GM21529 (cell line): ENCODE measurements around the gene IFIT1B.
"Not testable (repeated sequence)": the region's sequence is repeated elsewhere in the genome, so short reads cannot be mapped to it uniquely, and the experiment has no call there.

Source experiments
- ATAC-seq: cut with Tn5 transposase; IDR thresholded peaks from one replicate; pipeline ENCODE4 v1.9.1; 2021; ENCODE audit not compliant: unreplicated experiment

IFIT1B gene

GRCh38 chr10:89411135-89411534 is 33.3 kb downstream of the IFIT1B start:
- not testable (repeated sequence) for ATAC-seq

DNA sequence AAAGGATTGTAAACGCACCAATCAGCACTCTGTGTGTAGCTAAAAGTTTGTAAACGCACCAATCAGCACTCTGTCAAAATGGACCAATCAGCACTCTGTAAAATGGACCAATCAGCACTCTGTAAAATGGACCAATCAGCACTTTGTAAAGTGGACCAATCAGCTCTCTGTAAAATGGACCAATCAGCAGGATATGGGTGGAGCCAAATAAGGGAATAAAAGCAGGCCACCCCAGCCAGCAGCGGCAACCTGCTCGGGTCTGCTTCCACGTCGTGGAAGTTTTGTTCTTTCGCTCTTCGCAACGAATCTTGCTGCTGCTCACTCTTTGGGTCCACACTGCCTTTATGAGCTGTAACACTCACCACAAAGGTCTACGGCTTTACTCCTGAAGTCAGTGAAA is 34.4 kb downstream of the IFIT1B start:
- not testable (repeated sequence) for ATAC-seq

GRCh38 chr10:89413398-89413912 is 35.6 kb downstream of the IFIT1B start:
- no peak for ATAC-seq

GRCh38 chr10:89414146-89414878 is 36.5 kb downstream of the IFIT1B start, which contains the start of gene IFIT5:
TSS of gene IFIT5 (plus strand) at chr10:89414568. CDS start at chr10:89414799, 231 bp downstream.
- ATAC-seq = peak; percentile 77

- peak; percentile 43 for ATAC-seq
Observed at GRCh38 chr10:89414879-89415821, 37.3 kb downstream of the IFIT1B start.

DNA sequence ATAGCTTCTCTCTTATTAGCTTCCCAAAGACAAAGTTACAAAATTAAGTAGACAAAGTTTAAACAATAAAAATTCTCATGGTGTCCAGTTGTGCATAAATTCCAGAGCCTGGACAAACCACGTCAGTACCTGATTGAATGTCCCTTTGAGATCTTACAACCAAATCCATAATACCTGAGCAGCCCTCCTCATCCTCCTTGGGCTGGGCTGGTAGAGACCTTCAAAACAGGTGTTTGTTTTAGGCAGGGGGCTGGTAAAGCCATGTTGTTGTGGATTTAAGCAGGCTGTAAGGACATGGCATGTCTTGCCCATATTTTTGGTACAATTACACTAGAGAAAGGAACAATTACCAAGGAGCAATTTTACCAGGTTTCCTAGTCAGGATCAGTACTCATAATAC is 38.6 kb downstream of the IFIT1B start:
- no peak for ATAC-seq

DNA sequence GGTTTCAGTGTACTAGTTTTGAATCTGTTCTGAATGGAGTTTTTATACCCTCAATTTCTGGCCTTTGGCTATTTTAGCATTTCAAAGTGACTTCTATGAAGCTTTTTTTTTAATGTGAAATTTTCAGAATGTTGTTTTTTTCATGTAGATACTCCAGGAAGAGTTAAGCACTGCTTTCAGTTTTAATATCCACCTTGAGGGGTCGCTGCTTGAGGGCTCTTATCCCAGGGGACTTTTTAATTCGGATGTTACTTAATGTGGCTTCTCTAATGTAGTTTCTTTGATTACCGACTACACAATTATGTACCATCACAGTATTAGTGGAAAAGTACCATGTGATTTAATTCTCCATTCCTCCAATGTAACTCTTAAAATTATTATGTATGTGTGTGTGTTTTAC is 41.7 kb downstream of the IFIT1B start:
- ATAC-seq = no peak

DNA sequence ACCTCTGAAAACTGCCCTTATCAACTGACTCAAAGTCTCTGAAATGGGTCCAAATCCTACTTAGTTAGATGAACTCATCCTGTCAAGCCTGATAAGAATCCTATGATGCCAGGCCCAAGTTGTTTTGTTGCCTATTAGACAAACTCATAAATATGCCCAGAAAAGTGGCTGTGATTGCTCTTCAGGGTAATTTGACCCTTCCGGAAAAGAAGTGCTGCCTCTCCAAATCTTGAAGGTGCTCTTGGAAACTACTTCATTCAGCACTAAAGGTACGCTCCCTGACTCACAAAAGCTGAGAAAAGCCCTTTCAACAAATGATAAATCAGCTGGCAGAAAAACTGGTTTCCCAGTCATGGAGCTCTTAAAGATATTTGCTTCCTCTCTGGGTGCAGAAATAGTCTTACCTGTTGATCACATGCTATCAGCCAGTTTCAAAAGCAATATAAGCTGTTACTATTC is 43.2 kb downstream of the IFIT1B start:
- ATAC-seq = no peak

DNA sequence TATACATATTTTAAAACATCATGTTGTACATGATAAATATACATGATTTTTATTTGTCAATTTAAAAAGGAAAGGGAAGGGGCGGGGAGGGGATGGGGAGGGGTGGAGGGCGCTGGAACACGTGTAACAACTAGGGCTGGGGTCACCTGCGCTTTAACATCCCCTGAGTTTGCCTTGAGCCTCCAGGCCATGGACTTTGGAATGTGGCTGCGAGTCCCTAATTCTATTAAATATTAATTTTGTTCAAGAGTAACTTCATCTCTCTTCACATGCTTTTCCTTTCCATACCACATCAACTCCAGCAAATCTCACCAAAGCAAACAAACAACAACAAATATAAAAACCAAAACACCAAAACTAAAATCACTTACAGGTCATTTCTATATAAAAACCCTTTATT is 47.1 kb downstream of the IFIT1B start:
- no peak for ATAC-seq

GRCh38 chr10:89426230-89426868 is 48.5 kb downstream of the IFIT1B start:
- ATAC-seq = peak; percentile 71

- no peak for ATAC-seq
Observed at GRCh38 chr10:89427629-89428028, 49.8 kb downstream of the IFIT1B start.

DNA sequence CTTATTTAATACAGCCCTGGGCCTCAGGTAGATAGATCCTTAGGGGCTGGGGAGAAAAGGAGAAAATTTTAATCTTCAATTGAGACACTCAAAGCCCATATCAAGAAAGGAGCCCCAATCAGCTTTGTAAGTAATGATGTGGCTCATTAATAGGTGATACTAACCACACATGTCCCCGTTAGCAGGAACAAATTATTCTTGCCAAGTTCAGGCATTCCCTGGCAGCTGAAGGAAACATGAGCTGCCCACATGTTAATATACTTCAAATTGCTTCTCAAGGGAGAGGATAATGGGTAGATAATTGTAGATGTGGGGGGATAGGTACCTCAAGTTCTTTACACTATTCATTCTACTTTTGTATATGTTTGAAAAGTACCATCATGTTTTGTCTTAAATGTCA is 51.0 kb downstream of the IFIT1B start:
- no peak for ATAC-seq

GRCh38 chr10:89431977-89432376 is 54.1 kb downstream of the IFIT1B start:
- no peak for ATAC-seq
